Upper lobe of left lung (tissue), 6 donors: ENCODE data around the gene UBE2L6. TPM values are rescaled to one million over a fixed set of nuclear protein-coding genes. Genes with fewer than 3 reads are reported as not detected.
A peak's percentile ranks its signal among the peaks of the same experiment; 100 is the strongest.

Experiments
- ATAC-seq, 2 donors: fragments of 200-7000 bp; cut with Tn5 transposase; one replicate each; pipeline ENCODE4 v1.9.1; 2022; ENCODE audit warnings: mild to moderate bottlenecking in 2 of 2, moderate library complexity in 2 of 2; ENCODE audit not compliant: low FRiP score in 2 of 2
- DNase-seq, 2 donors: peaks; one replicate each; pipeline ENCODE4 v3.0.0-alpha.2; 2019 to 2020
- H3K27ac ChIP-seq, 4 donors: fragments of 200-600 bp; sonication (generic); one replicate each; pipeline ENCODE4 v1.5.1; 2016 to 2019
- H3K27me3 ChIP-seq, 4 donors: fragments of 200-600 bp; sonication (generic); one replicate each; pipeline ENCODE4 v1.5.1; 2017 to 2019
- H3K36me3 ChIP-seq, 4 donors: fragments of 200-600 bp; sonication (generic); one replicate each; pipeline ENCODE4 v1.5.1; 2016 to 2019
- H3K4me1 ChIP-seq, 4 donors: fragments of 200-600 bp; sonication (generic); one replicate each; pipeline ENCODE4 v1.5.1; 2018 to 2019
- H3K4me3 ChIP-seq, 4 donors: fragments of 200-600 bp; sonication (generic); one replicate each; pipeline ENCODE4 v1.5.1; 2017 to 2019; ENCODE audit warnings: mild to moderate bottlenecking in 2 of 4, moderate library complexity in 1 of 4
- H3K9me3 ChIP-seq, 4 donors: fragments of 200-600 bp; sonication (generic); one replicate each; pipeline ENCODE4 v1.5.1; 2018 to 2019
- EP300 ChIP-seq, 4 donors: sonication (generic); formaldehyde crosslinking; IDR thresholded peaks; one replicate each; pipeline ENCODE4 v1.5.1; 2017; ENCODE audit warnings: antibody characterized with exemption in 4 of 4, control low read depth in 2 of 4
- POLR2A ChIP-seq, 4 donors: fragments of 450-650 bp; IDR thresholded peaks; one replicate each; pipeline ENCODE4 v1.5.1; 2016 to 2017; ENCODE audit warnings: antibody characterized with exemption in 4 of 4, mild to moderate bottlenecking in 2 of 4
- POLR2AphosphoS5 ChIP-seq, 2 donors: sonication (generic); formaldehyde crosslinking; IDR thresholded peaks; one replicate each; pipeline ENCODE4 v1.5.1; 2017; ENCODE audit warnings: antibody characterized with exemption in 2 of 2
- WGBS, 2 donors: methylation state at CpG; one replicate each; pipeline ENCODE4 v1.1.5; 2017 to 2018; 5-methylcytosine and 5-hydroxymethylcytosine counted together
- total RNA-seq, 6 donors: library from RNA; depleted of rRNA in 4 of 6; stranded (reverse); fragments of >200 nt in 4 of 6; gene quantifications; one replicate each; pipeline versions ENCODE4 v1.1.0 to v1.2.1, GENCODE V29; 2016 to 2021
- TF ChIP-seq, protein P1 (sequence below), 6 experiments: fragments of 450-650 bp in 4 of 6; fragments of 200-600 bp in 2 of 6; sonication (generic) in 2 of 6; IDR thresholded peaks; one replicate each; pipeline ENCODE4 v1.5.1; 2016 to 2019; ENCODE audit warnings: antibody characterized with exemption in 6 of 6
- donor health status: DM: no; HTN: no; CAD: no; lungs with moderate emphysema.
- donor health status: DM: no; HTN: yes; CAD: no; lungs with severe emphysema.

The UBE2L6 gene
- total RNA-seq, 6 donors from 2014 or later, result 39.8 to 142 (median 80.9) TPM

DNA sequence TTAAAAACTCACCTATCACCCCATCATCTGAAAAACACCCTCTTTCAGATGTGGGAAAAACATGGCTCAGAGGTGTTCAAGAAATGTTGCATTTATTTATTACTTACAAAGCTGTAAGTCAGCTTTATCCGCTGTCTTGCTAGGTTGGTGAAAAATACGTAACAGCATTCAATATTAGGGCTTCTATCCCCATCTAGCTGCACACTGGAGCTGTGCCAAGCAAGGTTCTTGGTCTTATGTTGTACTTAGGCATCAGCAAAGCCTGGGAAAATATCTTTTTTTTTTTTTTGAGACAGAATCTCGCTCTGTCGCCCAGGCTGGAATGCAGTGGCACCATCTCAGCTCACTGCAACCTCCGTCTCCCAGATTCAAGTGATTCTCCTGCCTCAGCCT, 37.6 kb upstream of the UBE2L6 start:
- Histone ChIP-seq H3K9me3 (no peaks in the 10 kb centered on the region), H3K4me3 (no peak overlapping the region), H3K27me3 (no peaks in the 10 kb centered on the region), H3K4me1 (peaks cover 0 to 4% (median 0%) of the 10 kb centered on the region in 4 donors), H3K27ac (no peak overlapping the region), H3K36me3 (peaks cover 10 to 77% (median 27%) of the 10 kb centered on the region in 4 donors)
- 87 to 90% methylated on average over 5 of the region's 5 CpGs for whole genome bisulfite sequencing, 2 donors
- TF ChIP-seq EP300 (IDR thresholded peaks at IDR 0.05) (no peak), POLR2AphosphoS5 (IDR thresholded peaks at IDR 0.05) (no peak)
- TF ChIP-seq, protein P1, sequence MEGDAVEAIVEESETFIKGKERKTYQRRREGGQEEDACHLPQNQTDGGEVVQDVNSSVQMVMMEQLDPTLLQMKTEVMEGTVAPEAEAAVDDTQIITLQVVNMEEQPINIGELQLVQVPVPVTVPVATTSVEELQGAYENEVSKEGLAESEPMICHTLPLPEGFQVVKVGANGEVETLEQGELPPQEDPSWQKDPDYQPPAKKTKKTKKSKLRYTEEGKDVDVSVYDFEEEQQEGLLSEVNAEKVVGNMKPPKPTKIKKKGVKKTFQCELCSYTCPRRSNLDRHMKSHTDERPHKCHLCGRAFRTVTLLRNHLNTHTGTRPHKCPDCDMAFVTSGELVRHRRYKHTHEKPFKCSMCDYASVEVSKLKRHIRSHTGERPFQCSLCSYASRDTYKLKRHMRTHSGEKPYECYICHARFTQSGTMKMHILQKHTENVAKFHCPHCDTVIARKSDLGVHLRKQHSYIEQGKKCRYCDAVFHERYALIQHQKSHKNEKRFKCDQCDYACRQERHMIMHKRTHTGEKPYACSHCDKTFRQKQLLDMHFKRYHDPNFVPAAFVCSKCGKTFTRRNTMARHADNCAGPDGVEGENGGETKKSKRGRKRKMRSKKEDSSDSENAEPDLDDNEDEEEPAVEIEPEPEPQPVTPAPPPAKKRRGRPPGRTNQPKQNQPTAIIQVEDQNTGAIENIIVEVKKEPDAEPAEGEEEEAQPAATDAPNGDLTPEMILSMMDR (IDR thresholded peaks at IDR 0.05), result no peak
- DNase-seq (no peak), ATAC-seq (no peak)

DNA sequence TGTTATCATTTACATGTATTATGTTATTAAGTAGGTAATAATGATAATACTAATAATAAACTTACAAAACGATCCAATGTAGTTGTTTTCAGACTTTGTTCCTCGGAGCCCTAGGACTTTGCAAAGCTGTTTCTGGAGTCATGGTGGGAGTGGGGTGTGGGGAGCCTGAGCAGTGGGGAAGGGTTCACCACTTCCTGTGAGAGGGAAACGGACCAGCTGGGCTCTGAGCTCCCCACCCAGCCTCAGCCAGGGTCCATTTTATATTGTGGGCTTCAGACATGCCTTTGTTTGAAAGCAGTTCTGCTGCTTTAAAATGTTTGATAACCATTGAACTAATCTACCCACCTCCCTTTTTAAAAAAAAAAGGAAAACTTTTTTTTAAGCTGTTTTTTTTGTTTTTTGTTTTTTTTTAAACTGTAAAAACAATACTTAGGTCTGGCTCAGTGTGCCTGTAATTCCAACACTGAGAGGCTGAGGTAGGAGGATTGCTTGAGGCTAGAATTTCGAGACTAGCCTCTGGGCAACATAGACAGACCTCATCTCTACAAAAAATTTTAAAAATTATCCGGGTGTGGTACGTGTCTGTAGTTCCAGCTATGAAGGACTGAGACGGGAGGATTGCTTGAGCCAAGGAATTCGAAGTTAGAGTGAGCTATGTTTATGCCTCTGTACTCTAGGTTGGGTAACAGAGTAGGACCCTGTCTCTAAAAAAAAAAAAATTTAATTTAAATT, 37.0 kb upstream of the UBE2L6 start:
- 54 to 62% methylated on average over 8 of the region's 8 CpGs for WGBS, 2 donors
- DNase-seq (no peak), ATAC-seq (no peak)
- Histone ChIP-seq H3K27me3 (no peaks in the 10 kb centered on the region), H3K4me3 (no peak overlapping the region), H3K9me3 (no peaks in the 10 kb centered on the region), H3K4me1 (peaks cover 0 to 7% (median 2%) of the 10 kb centered on the region in 4 donors), H3K36me3 (peaks cover 10 to 75% (median 25%) of the 10 kb centered on the region in 4 donors), H3K27ac (peak overlapping the region in 1 of 4 donors; percentile 9)
- TF ChIP-seq, protein P1 (IDR thresholded peaks at IDR 0.05), result no peak
- TF ChIP-seq POLR2AphosphoS5 (IDR thresholded peaks at IDR 0.05), result no peak
- TF ChIP-seq POLR2A (IDR thresholded peaks at IDR 0.05), result no peak

DNA sequence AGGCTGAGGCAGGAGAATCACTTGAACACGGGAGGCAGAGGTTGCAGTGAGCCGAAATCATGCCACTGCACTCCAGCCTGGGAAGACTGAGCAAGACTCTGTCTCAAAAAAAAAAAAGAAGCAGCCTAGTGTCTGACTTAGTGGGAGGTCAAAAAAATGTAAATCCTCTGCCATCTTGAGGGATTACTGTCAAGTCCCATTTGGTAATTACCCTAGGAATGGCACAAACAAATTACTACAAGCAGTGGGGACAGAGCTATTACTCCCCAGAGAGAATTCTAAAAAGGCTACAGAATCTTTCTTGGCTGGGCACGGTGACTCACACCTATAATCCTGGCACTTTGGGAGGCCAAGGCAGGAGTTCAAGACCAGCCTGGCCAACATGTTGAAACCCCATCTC, 33.8 kb upstream of the UBE2L6 start:
- WGBS, 2 donors, result 92% methylated on average over 3 of the region's 3 CpGs

DNA sequence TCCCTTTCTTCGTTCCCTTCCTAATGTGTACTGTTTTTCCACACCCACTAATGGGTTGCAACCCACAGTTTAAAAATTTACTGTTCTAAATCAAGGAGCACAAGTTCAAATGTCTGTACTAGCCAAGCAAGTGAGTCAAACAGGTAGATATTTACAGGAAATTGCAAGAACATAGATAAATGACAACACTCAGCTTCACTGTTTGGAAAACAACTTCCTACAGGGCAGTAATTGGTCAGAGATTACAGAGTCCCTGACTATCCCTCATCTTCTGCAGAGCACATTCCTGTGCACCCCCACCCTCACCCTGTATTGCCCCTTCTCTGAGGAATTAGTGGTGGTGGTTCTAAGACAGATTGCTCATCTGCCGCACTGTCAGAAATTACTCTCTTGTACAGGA, 31.9 kb upstream of the UBE2L6 start:
- H3K27ac ChIP-seq, result peak overlapping the region in 3 of 4 donors; percentile 89 to 95 (median 94)
- TF ChIP-seq, protein P1 (IDR thresholded peaks at IDR 0.05), result no peak
- TF ChIP-seq POLR2A (IDR thresholded peaks at IDR 0.05) (no peak), POLR2AphosphoS5 (IDR thresholded peaks at IDR 0.05) (no peak), EP300 (IDR thresholded peaks at IDR 0.05) (no peak)
- H3K4me3 ChIP-seq, result peak overlapping the region in 2 of 4 donors; percentile 58 to 64
- ATAC-seq (no peak), DNase-seq (no peak)
- no peaks in the 10 kb centered on the region for H3K9me3 ChIP-seq
- H3K36me3 ChIP-seq, result peaks cover 0 to 29% (median 1%) of the 10 kb centered on the region in 4 donors
- H3K27me3 ChIP-seq, result no peaks in the 10 kb centered on the region
- 28 to 31% methylated on average over 2 of the region's 2 CpGs for WGBS, 2 donors
- H3K4me1 ChIP-seq, result peaks cover 7 to 25% (median 18%) of the 10 kb centered on the region in 4 donors

More for the DNA sequence above, 33.8 kb upstream of the UBE2L6 start:
- H3K36me3 ChIP-seq, result peaks cover 6 to 44% (median 8%) of the 10 kb centered on the region in 4 donors
- no peak for DNase-seq
- ATAC-seq, result no peak
- H3K4me3 ChIP-seq, result no peak overlapping the region
- H3K4me1 ChIP-seq, result peaks cover 7 to 25% (median 18%) of the 10 kb centered on the region in 4 donors
- H3K27me3 ChIP-seq, result no peaks in the 10 kb centered on the region
- H3K27ac ChIP-seq, result no peak overlapping the region
- no peaks in the 10 kb centered on the region for H3K9me3 ChIP-seq
- no peak for TF ChIP-seq POLR2A (IDR thresholded peaks at IDR 0.05)
- TF ChIP-seq, protein P1 (IDR thresholded peaks at IDR 0.05), result no peak
- TF ChIP-seq POLR2AphosphoS5 (IDR thresholded peaks at IDR 0.05), result no peak
- no peak for TF ChIP-seq EP300 (IDR thresholded peaks at IDR 0.05)

DNA sequence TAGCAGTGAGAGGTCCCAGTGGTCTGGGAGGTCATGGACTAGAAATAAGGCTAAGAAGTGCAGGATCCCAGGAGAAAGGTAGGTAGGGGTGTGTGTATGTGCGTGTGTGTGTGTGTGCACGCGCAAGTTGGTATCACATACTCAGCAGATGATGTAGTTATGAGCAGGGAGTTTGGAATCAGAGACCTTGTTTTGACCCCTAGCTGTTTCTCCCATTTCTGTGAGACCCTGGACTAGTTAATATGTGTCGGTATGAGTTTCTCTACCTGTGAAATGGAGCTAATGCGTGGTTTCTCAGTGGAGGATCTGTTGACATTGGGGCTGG, 31.3 kb upstream of the UBE2L6 start:
- H3K4me1 ChIP-seq, result peaks cover 7 to 25% (median 17%) of the 10 kb centered on the region in 4 donors
- TF ChIP-seq, protein P1 (IDR thresholded peaks at IDR 0.05), result no peak
- no peak for TF ChIP-seq EP300 (IDR thresholded peaks at IDR 0.05)
- TF ChIP-seq POLR2A (IDR thresholded peaks at IDR 0.05), result no peak
- TF ChIP-seq POLR2AphosphoS5 (IDR thresholded peaks at IDR 0.05), result no peak
- 38 to 56% methylated on average over 5 of the region's 5 CpGs for WGBS, 2 donors
- H3K4me3 ChIP-seq, result peak overlapping the region; percentile 19 to 64 (median 60)
- DNase-seq, result no peak
- H3K27ac ChIP-seq, result peak overlapping the region; percentile 88 to 95 (median 92)
- H3K27me3 ChIP-seq, result no peaks in the 10 kb centered on the region
- H3K36me3 ChIP-seq, result peaks cover 0 to 29% (median 1%) of the 10 kb centered on the region in 4 donors
- no peak for ATAC-seq
- no peaks in the 10 kb centered on the region for H3K9me3 ChIP-seq
